K562 (cell line): ENCODE data around the gene SCN8A. TPM values are rescaled to one million over a fixed set of nuclear protein-coding genes. Genes with fewer than 3 reads are reported as not detected.

Experiments
- ARID1B ChIP-seq: fragments of 450-650 bp; IDR thresholded peaks from 2 replicates; pipeline ENCODE4 v1.6.1; 2016; ENCODE audit warnings: antibody characterized with exemption, mild to moderate bottlenecking, inconsistent platforms
- CREB5 ChIP-seq: fragments of 250-450 bp; sonication (Bioruptor Pico); IDR thresholded peaks from 2 replicates; pipeline ENCODE4 v1.5.0; 2020; ENCODE audit warnings: mild to moderate bottlenecking
- EGR1 ChIP-seq: fragments of 450-650 bp; conservative IDR thresholded peaks from 2 replicates; pipeline ENCODE4 v1.6.1; 2017; ENCODE audit warnings: mild to moderate bottlenecking
- ESRRA ChIP-seq: fragments of 450-650 bp; IDR thresholded peaks from 2 replicates; pipeline ENCODE4 v1.6.1; 2014; ENCODE audit warnings: low read depth, mild to moderate bottlenecking, moderate library complexity, borderline replicate concordance
- KLF16 ChIP-seq: IDR thresholded peaks from 2 replicates; pipeline ENCODE4 v1.6.1; 2016; ENCODE audit warnings: antibody characterized with exemption
- L3MBTL2 ChIP-seq: fragments of 450-650 bp; IDR thresholded peaks from 2 replicates; pipeline ENCODE4 v1.6.1; 2016; ENCODE audit warnings: mild to moderate bottlenecking, moderate library complexity
- LCOR ChIP-seq: sonication (generic); formaldehyde crosslinking; IDR thresholded peaks from 2 replicates; pipeline ENCODE4 v1.8.0; 2022; ENCODE audit warnings: mild to moderate bottlenecking, missing genetic modification reagents
- MLLT1 ChIP-seq, 2 experiments: fragments of 450-650 bp; IDR thresholded peaks; 2 replicates each; pipeline ENCODE4 v1.6.1; 2016
- MTA1 ChIP-seq: fragments of 450-650 bp; IDR thresholded peaks from 2 replicates; pipeline ENCODE4 v1.6.1; 2017; ENCODE audit warnings: borderline replicate concordance
- PKNOX1 ChIP-seq: fragments of 450-650 bp; IDR thresholded peaks from 2 replicates; pipeline ENCODE4 v1.6.1; 2016
- RBM15 ChIP-seq: fragments of 200-400 bp; formaldehyde crosslinking; IDR thresholded peaks from 2 replicates; pipeline ENCODE4 v1.6.1; 2018; ENCODE audit warnings: mild to moderate bottlenecking, low read length, moderate library complexity; ENCODE audit not compliant: insufficient read depth
- SNIP1 ChIP-seq: fragments of 450-650 bp; IDR thresholded peaks from 2 replicates; pipeline ENCODE4 v1.7.1; 2017; ENCODE audit warnings: low read depth, mild to moderate bottlenecking
- SOX6 ChIP-seq: fragments of 450-650 bp; IDR thresholded peaks from 2 replicates; pipeline ENCODE4 v1.6.1; 2014; ENCODE audit warnings: mild to moderate bottlenecking
- SRF ChIP-seq, 2 experiments: fragments of 250-450, 450-650 bp in 1 of 2; sonication (Bioruptor Pico) in 1 of 2; sonication (generic) in 1 of 2; formaldehyde crosslinking; IDR thresholded peaks; 2 replicates each; pipeline versions ENCODE4 v1.5.0 to v1.5.1; 2020 to 2022; ENCODE audit warnings: mild to moderate bottlenecking in 1 of 2, missing genetic modification reagents in 1 of 2
- ZEB2 ChIP-seq: fragments of 450-650 bp; IDR thresholded peaks from 2 replicates; pipeline ENCODE4 v1.6.1; 2016
- ZNF175 ChIP-seq: fragments of 200-800 bp; sonication (Bioruptor generic); IDR thresholded peaks from 2 replicates; pipeline ENCODE4 v1.6.1; 2016; ENCODE audit warnings: low read depth, mild to moderate bottlenecking, missing genetic modification characterization, missing compliant biosample characterization
- polyA plus RNA-seq, 8 experiments: library from polyadenylated mRNA; depleted of rRNA in 4 of 8; stranded (reverse) in 5 of 8; unstranded in 3 of 8; fragments of >200 nt; fragmentation: Nextera tagmentation in 2 of 8; fragmentation: Illumina TruSeq in 1 of 8; extraction: Ambion mirVana in 2 of 8; extraction: Trizol in 1 of 8; gene quantifications; 2 replicates each; pipeline versions ENCODE4 v1.2.1 to v1.2.3, GENCODE V29; 2011 to 2014; ENCODE audit warnings: inconsistent platforms in 1 of 8, missing spikeins in 1 of 8
- total RNA-seq, 7 experiments: library from RNA; depleted of rRNA in 6 of 7; stranded (reverse); fragments of >200 nt in 6 of 7; fragmentation: Illumina TruSeq in 2 of 7; extraction: Trizol in 2 of 7; gene quantifications; 2 replicates each; pipeline versions ENCODE4 v1.2.1 to v1.2.3, GENCODE V29; 2011 to 2021; ENCODE audit warnings: low replicate concordance in 1 of 7
- TF ChIP-seq, protein P1 (sequence below), 2 experiments: fragments of 450-650 bp in 1 of 2; sonication (generic) in 1 of 2; formaldehyde crosslinking in 1 of 2; IDR thresholded peaks in 1 of 2; conservative IDR thresholded peaks in 1 of 2; 2 replicates each; pipeline versions ENCODE4 v1.6.1 to v1.8.1; 2016 to 2023; ENCODE audit warnings: mild to moderate bottlenecking in 2 of 2, moderate library complexity in 2 of 2, inconsistent platforms in 1 of 2, missing genetic modification reagents in 1 of 2
- TF ChIP-seq, protein P2 (sequence below): fragments of 250-450 bp; sonication (Bioruptor Pico); IDR thresholded peaks from 2 replicates; pipeline ENCODE4 v1.8.0; 2021; ENCODE audit warnings: borderline replicate concordance, mild to moderate bottlenecking, moderate library complexity; ENCODE audit not compliant: poor library complexity, severe bottlenecking

SCN8A gene
- total and polyA plus RNA-seq, 9 of the 15 experiments (the other 6 are each of a cell fraction or from before 2014, with no cell fraction given): 0.03 to 0.29 (median 0.15) TPM; not detected in 1

- TF ChIP-seq SOX6 (peak; percentile 76; the same call in 1 of the 2 replicates), SRF (CRISPR knock-in tag; IDR thresholded peaks at IDR 0.05) (peak; percentile 90 to 97), ZNF175 (CRISPR knock-in tag) (no peak), ARID1B (no peak), KLF16 (0 out of 2 replicates have a peak, but pooled peaks have one; percentile 16), ZEB2 (0 out of 2 replicates have a peak, but pooled peaks have one; percentile 11), RBM15 (no peak), SNIP1 (no peak), ESRRA (peak; percentile 89; the same call in 1 of the 2 replicates), L3MBTL2 (peak; percentile 47), MTA1 (0 out of 2 replicates have a peak, but pooled peaks have one; percentile 27), LCOR (CRISPR knock-in tag) (0 out of 2 replicates have a peak, but pooled peaks have one; percentile 38), MLLT1 (IDR thresholded peaks at IDR 0.05) (0 out of 4 replicates have a peak, but pooled peaks of 1 of the 2 experiments have one; percentile 42), CREB5 (CRISPR knock-in tag) (no peak), PKNOX1 (peak; percentile 47; the same call in 1 of the 2 replicates), EGR1 (no peak)
- TF ChIP-seq, protein P1, sequence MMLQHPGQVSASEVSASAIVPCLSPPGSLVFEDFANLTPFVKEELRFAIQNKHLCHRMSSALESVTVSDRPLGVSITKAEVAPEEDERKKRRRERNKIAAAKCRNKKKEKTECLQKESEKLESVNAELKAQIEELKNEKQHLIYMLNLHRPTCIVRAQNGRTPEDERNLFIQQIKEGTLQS (IDR thresholded peaks at IDR 0.05): peak; percentile 14; the same call in 1 of the 2 replicates
- TF ChIP-seq, protein P1 (CRISPR knock-in tag; conservative IDR thresholded peaks at IDR 0.05): no peak
- TF ChIP-seq, protein P2, sequence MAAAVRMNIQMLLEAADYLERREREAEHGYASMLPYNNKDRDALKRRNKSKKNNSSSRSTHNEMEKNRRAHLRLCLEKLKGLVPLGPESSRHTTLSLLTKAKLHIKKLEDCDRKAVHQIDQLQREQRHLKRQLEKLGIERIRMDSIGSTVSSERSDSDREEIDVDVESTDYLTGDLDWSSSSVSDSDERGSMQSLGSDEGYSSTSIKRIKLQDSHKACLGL (CRISPR knock-in tag): no peak
These were observed 237.1 kb downstream of the SCN8A start (continued) for GRCh38 chr12:51827925-51828818.
